MM.1S (cell line): ENCODE results near the gene KIRREL2.
A peak's percentile ranks its signal among the peaks of the same experiment; 100 is the strongest.

Experiments used
- DNase-seq: peaks from one replicate; pipeline ENCODE4 v3.0.0-alpha.2; 2015
- H2AFZ ChIP-seq: fragments of 300-600 bp; sonication (generic); 2 replicates; pipeline ENCODE4 v1.6.0; 2016; ENCODE audit warnings: antibody characterized with exemption, low read length
- H3F3A ChIP-seq: fragments of 300-600 bp; sonication (generic); 2 replicates; pipeline ENCODE4 v1.6.1; 2016; ENCODE audit warnings: mild to moderate bottlenecking, antibody characterized with exemption, low read length, moderate library complexity, mixed read lengths; ENCODE audit not compliant: insufficient read depth
- H3K27ac ChIP-seq: fragments of 300-600 bp; sonication (generic); 2 replicates; pipeline ENCODE4 v1.5.1; 2016; ENCODE audit warnings: mild to moderate bottlenecking, low read length
- H3K27me3 ChIP-seq: fragments of 300-600 bp; sonication (generic); replicated peaks from 2 replicates; pipeline ENCODE4 v1.6.0; 2016; ENCODE audit warnings: low read length; ENCODE audit not compliant: insufficient read depth
- H3K36me3 ChIP-seq: fragments of 300-600 bp; sonication (generic); replicated peaks from 2 replicates; pipeline ENCODE4 v1.6.1; 2016; ENCODE audit warnings: mild to moderate bottlenecking, low read length, mixed read lengths; ENCODE audit not compliant: insufficient read depth
- H3K4me1 ChIP-seq: fragments of 300-600 bp; sonication (generic); 2 replicates; pipeline ENCODE4 v1.6.1; 2016; ENCODE audit warnings: low read length, mixed read lengths
- H3K4me2 ChIP-seq: fragments of 300-600 bp; sonication (generic); 2 replicates; pipeline ENCODE4 v1.6.0; 2016; ENCODE audit warnings: low read depth, low read length
- H3K4me3 ChIP-seq: fragments of 300-600 bp; sonication (generic); 2 replicates; pipeline ENCODE4 v1.5.1; 2016; ENCODE audit warnings: low read length, mixed read lengths
- H3K79me2 ChIP-seq: fragments of 300-600 bp; sonication (generic); 2 replicates; pipeline ENCODE4 v1.6.1; 2016; ENCODE audit warnings: mixed run types, low read length, mixed read lengths
- H3K9ac ChIP-seq: fragments of 300-600 bp; sonication (generic); 2 replicates; pipeline ENCODE4 v1.6.1; 2016; ENCODE audit warnings: low read length, mixed read lengths
- H3K9me2 ChIP-seq: fragments of 300-600 bp; sonication (generic); replicated peaks from 2 replicates; pipeline ENCODE4 v1.6.1; 2016; ENCODE audit warnings: mild to moderate bottlenecking, low read length, mixed read lengths; ENCODE audit not compliant: insufficient read depth
- H3K9me3 ChIP-seq: fragments of 300-600 bp; sonication (generic); replicated peaks from 2 replicates; pipeline ENCODE4 v1.6.1; 2016; ENCODE audit warnings: mild to moderate bottlenecking, low read length, mixed read lengths; ENCODE audit not compliant: insufficient read depth
- H4K20me1 ChIP-seq: fragments of 300-600 bp; sonication (generic); 2 replicates; pipeline ENCODE4 v1.6.1; 2016; ENCODE audit warnings: mild to moderate bottlenecking, low read length, moderate library complexity, mixed read lengths; ENCODE audit not compliant: insufficient read depth
- EZH2 ChIP-seq: fragments of 300-600 bp; sonication (generic); optimal IDR thresholded peaks from 2 replicates; pipeline ENCODE3; 2017; ENCODE audit warnings: low read depth, mild to moderate bottlenecking, antibody characterized with exemption, low read length, mixed read lengths
- EZH2phosphoT487 ChIP-seq: fragments of 300-600 bp; sonication (generic); IDR thresholded peaks from 2 replicates; pipeline ENCODE4 v1.6.1; 2018; ENCODE audit warnings: antibody characterized with exemption, low read length
- TF ChIP-seq, protein P1 (sequence below): fragments of 300-600 bp; sonication (generic); IDR thresholded peaks from 2 replicates; pipeline ENCODE4 v1.5.1; 2016; ENCODE audit warnings: antibody characterized with exemption, low read length, mixed read lengths

KIRREL2 gene

DNA sequence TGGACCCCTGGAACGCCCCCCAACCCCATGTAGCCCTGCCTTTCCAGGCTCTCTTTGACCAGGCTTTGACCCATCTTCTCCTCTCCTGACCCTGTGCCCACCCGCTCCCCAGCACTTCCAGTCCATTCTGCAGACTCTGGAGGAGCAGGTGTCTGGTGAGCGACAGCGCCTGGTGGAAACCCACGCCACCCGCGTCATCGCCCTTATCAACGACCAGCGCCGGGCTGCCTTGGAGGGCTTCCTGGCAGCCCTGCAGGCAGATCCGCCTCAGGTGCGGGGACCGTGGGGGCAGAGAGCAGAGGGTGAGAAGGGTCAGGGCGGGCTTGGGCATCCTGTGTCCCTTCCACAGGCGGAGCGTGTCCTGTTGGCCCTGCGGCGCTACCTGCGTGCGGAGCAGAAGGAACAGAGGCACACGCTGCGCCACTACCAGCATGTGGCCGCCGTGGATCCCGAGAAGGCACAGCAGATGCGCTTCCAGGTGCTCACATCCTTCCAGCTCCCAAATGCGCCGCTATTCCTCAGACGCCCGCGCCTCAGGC, 17.8 kb downstream of the KIRREL2 start:
- no peaks in the 10 kb centered on the region for H4K20me1 ChIP-seq
- no peak overlapping the region for H3K4me2 ChIP-seq
- H3K9me3 ChIP-seq = no peaks in the 10 kb centered on the region
- H3K36me3 ChIP-seq = no peaks in the 10 kb centered on the region
- H3K4me1 ChIP-seq = 0 out of 2 replicates have a peak, but pooled peaks cover 1% of the 10 kb centered on the region
- H3K27ac ChIP-seq = no peak overlapping the region
- peaks cover 86% of the 10 kb centered on the region for H3K27me3 ChIP-seq
- H3K9ac ChIP-seq = no peak overlapping the region
- H3K4me3 ChIP-seq = no peak overlapping the region
- TF ChIP-seq EZH2phosphoT487 (no peak), EZH2 (no peak)
- TF ChIP-seq, protein P1, sequence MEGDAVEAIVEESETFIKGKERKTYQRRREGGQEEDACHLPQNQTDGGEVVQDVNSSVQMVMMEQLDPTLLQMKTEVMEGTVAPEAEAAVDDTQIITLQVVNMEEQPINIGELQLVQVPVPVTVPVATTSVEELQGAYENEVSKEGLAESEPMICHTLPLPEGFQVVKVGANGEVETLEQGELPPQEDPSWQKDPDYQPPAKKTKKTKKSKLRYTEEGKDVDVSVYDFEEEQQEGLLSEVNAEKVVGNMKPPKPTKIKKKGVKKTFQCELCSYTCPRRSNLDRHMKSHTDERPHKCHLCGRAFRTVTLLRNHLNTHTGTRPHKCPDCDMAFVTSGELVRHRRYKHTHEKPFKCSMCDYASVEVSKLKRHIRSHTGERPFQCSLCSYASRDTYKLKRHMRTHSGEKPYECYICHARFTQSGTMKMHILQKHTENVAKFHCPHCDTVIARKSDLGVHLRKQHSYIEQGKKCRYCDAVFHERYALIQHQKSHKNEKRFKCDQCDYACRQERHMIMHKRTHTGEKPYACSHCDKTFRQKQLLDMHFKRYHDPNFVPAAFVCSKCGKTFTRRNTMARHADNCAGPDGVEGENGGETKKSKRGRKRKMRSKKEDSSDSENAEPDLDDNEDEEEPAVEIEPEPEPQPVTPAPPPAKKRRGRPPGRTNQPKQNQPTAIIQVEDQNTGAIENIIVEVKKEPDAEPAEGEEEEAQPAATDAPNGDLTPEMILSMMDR = no peak
- H2AFZ ChIP-seq = no peak overlapping the region
- no peak for DNase-seq
- no peaks in the 10 kb centered on the region for H3K9me2 ChIP-seq
- no peaks in the 10 kb centered on the region for H3K79me2 ChIP-seq
- no peaks in the 10 kb centered on the region for H3F3A ChIP-seq

DNA sequence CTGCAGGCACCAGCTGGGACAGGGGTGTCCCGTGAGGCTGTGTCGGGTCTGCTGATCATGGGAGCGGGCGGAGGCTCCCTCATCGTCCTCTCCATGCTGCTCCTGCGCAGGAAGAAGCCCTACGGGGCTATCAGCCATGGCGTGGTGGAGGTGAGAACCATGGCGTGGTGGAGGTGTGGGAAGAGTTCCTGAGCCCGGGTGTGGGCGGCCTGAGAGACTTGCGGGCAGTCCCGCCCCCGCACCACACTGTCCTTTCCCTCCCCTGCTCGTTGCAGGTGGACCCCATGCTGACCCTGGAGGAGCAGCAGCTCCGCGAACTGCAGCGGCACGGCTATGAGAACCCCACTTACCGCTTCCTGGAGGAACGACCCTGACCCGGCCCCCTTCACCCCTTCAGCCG, 22.4 kb downstream of the KIRREL2 start:
- no peaks in the 10 kb centered on the region for H3K9me2 ChIP-seq
- H3K9me3 ChIP-seq = no peaks in the 10 kb centered on the region
- no peak overlapping the region for H3K9ac ChIP-seq
- TF ChIP-seq EZH2 = no peak
- TF ChIP-seq EZH2phosphoT487 = no peak
- TF ChIP-seq, protein P1 = no peak
- H3K27ac ChIP-seq = no peak overlapping the region
- 0 out of 2 replicates have a peak, but pooled peaks cover 3% of the 10 kb centered on the region for H3K4me1 ChIP-seq
- no peak overlapping the region for H2AFZ ChIP-seq
- H3F3A ChIP-seq = no peaks in the 10 kb centered on the region
- H3K27me3 ChIP-seq = peaks cover 60% of the 10 kb centered on the region
- H3K4me3 ChIP-seq = no peak overlapping the region
- no peak for DNase-seq
- no peaks in the 10 kb centered on the region for H3K79me2 ChIP-seq
- no peaks in the 10 kb centered on the region for H3K36me3 ChIP-seq
- H4K20me1 ChIP-seq = no peaks in the 10 kb centered on the region
- H3K4me2 ChIP-seq = no peak overlapping the region

DNA sequence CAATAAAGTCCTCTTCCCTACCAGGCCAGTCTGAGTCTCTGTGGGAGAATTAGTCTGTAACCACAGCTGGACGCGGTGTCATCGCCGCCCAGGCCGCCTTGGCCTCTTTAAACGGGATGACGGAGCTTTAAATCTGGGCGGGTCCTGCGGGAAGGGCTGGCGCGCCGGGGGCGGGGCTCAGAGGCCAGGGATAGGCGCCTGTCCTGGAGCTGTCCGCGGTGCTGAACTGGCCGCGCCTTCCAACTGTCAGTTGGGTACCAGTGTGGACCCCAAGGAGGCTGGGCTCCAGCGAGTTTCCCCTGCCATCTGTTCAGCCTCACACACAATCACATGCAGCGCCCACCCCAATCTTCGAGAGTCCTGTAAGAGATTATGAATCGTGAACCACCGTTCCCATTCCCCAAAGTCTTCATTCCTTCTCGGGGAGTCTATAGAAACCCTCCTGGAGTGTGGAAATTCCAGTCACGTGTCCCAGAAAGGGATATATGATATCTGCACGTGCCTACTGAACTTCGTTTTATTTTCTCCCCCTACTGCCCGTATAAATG, 23.1 kb downstream of the KIRREL2 start:
- Histone ChIP-seq H4K20me1 (no peaks in the 10 kb centered on the region), H3K27me3 (peaks cover 52% of the 10 kb centered on the region), H3K4me3 (no peak overlapping the region), H3K4me1 (0 out of 2 replicates have a peak, but pooled peaks cover 3% of the 10 kb centered on the region), H3K36me3 (no peaks in the 10 kb centered on the region), H3K9me3 (no peaks in the 10 kb centered on the region), H2AFZ (no peak overlapping the region), H3K27ac (no peak overlapping the region), H3K9me2 (no peaks in the 10 kb centered on the region), H3F3A (no peaks in the 10 kb centered on the region), H3K79me2 (no peaks in the 10 kb centered on the region), H3K9ac (no peak overlapping the region), H3K4me2 (peak overlapping the region; percentile 54)
- TF ChIP-seq, protein P1 = no peak
- no peak for TF ChIP-seq EZH2phosphoT487
- no peak for TF ChIP-seq EZH2
- DNase-seq = peak; percentile 81
